ENCODE measurements around the gene KRT82. TPM values are rescaled to one million over a fixed set of nuclear protein-coding genes. Genes with fewer than 3 reads are reported as not detected.

The KRT82 gene
- total RNA-seq, 4 donors from 2014 or later, result 1.3 to 40.7 (median 7.6) TPM

GRCh38 chr12:52428121-52428520 is 22.0 kb upstream of the KRT82 start:
- TF ChIP-seq POLR2AphosphoS5 (IDR thresholded peaks at IDR 0.05), result no peak
- no peak for TF ChIP-seq POLR2A (IDR thresholded peaks at IDR 0.05)
- TF ChIP-seq CTCF (IDR thresholded peaks at IDR 0.05), result no peak
- TF ChIP-seq EP300 (IDR thresholded peaks at IDR 0.05), result no peak
- Histone ChIP-seq H3K4me1 (peaks cover 7% of the 10 kb centered on the region), H3K27me3 (peaks cover 24% of the 10 kb centered on the region), H3K4me3 (no peak overlapping the region), H3K9me3 (no peaks in the 10 kb centered on the region), H3K36me3 (no peaks in the 10 kb centered on the region), H3K27ac (no peak overlapping the region)
- WGBS, result 87% methylated on average over 10 of the region's 10 CpGs
- DNase-seq (ENCODE audit: low spot score in 2 of 2), result no peak

DNA sequence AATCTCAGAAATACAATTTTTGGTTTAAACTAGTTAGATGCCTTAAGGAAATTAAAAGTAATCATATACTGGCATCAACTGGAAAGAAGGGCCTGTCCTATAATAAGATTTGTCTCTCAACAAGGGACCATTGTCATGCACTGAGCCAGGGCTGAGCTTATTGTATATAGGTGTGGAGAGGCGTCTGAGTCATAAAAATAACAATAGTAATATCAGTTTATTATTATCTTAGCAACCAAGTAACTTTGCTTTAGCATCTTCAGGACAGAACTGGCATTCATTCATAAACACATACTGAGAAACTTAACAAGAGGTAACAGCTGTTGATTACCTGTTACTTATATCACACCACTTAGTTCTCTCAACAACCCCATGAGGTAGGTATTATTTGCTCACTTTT is 20.9 kb upstream of the KRT82 start:
- Histone ChIP-seq H3K4me1 (peaks cover 7% of the 10 kb centered on the region), H3K9me3 (no peaks in the 10 kb centered on the region), H3K36me3 (no peaks in the 10 kb centered on the region), H3K4me3 (no peak overlapping the region), H3K27me3 (peaks cover 19% of the 10 kb centered on the region), H3K27ac (no peak overlapping the region)
- no peak for DNase-seq (ENCODE audit: low spot score in 2 of 2)
- whole genome bisulfite sequencing, result 74% methylated on average over 1 of the region's 1 CpG
- TF ChIP-seq POLR2A (IDR thresholded peaks at IDR 0.05), result no peak
- TF ChIP-seq CTCF (IDR thresholded peaks at IDR 0.05), result no peak
- no peak for TF ChIP-seq EP300 (IDR thresholded peaks at IDR 0.05)
- no peak for TF ChIP-seq POLR2AphosphoS5 (IDR thresholded peaks at IDR 0.05)

- H3K9me3 ChIP-seq, result no peaks in the 10 kb centered on the region
- 70% methylated on average over 2 of the region's 2 CpGs for WGBS
- no peak overlapping the region for H3K4me3 ChIP-seq
These were observed 19.9 kb upstream of the KRT82 start for GRCh38 chr12:52426034-52426433.

DNA sequence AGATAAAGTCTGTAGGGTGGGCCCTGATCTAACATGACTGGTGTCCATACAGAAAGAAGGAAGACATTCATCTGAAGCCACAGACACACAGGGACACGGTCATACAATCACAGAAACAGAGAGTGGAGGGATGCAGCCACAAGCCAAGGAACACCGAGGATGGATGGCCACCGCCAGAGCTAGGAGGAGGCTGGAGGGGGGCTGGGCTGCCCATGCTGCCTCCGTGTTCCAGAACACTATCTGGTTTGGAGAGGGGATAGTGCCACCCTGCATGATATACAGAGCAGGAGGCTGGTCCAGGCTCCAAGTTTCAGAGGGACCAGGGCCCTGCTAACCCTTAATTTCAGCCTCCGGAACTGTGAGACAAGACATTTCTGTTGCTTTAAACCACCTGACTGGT is 19.3 kb upstream of the KRT82 start:
- TF ChIP-seq EP300 (IDR thresholded peaks at IDR 0.05) (no peak), POLR2A (IDR thresholded peaks at IDR 0.05) (no peak), CTCF (IDR thresholded peaks at IDR 0.05) (no peak), POLR2AphosphoS5 (IDR thresholded peaks at IDR 0.05) (no peak)
- Histone ChIP-seq H3K4me3 (no peak overlapping the region), H3K27me3 (peaks cover 19% of the 10 kb centered on the region), H3K9me3 (no peaks in the 10 kb centered on the region), H3K4me1 (peaks cover 7% of the 10 kb centered on the region), H3K36me3 (no peaks in the 10 kb centered on the region), H3K27ac (no peak overlapping the region)
- WGBS, result 90% methylated on average over 4 of the region's 5 CpGs
- no peak for DNase-seq (ENCODE audit: low spot score in 2 of 2)

More at GRCh38 chr12:52426034-52426433, 19.9 kb upstream of the KRT82 start:
- Histone ChIP-seq H3K27ac (no peak overlapping the region), H3K4me1 (peaks cover 7% of the 10 kb centered on the region), H3K27me3 (peaks cover 19% of the 10 kb centered on the region), H3K36me3 (no peaks in the 10 kb centered on the region)
- TF ChIP-seq POLR2A (IDR thresholded peaks at IDR 0.05), result no peak
- no peak for TF ChIP-seq EP300 (IDR thresholded peaks at IDR 0.05)
- TF ChIP-seq POLR2AphosphoS5 (IDR thresholded peaks at IDR 0.05), result no peak
- no peak for TF ChIP-seq CTCF (IDR thresholded peaks at IDR 0.05)
- no peak for DNase-seq (ENCODE audit: low spot score in 2 of 2)

- Histone ChIP-seq H3K4me3 (no peak overlapping the region), H3K27me3 (peaks cover 10% of the 10 kb centered on the region), H3K27ac (no peak overlapping the region), H3K4me1 (peaks cover 7% of the 10 kb centered on the region), H3K9me3 (no peaks in the 10 kb centered on the region), H3K36me3 (no peaks in the 10 kb centered on the region)
- no peak for TF ChIP-seq CTCF (IDR thresholded peaks at IDR 0.05)
- no peak for TF ChIP-seq POLR2AphosphoS5 (IDR thresholded peaks at IDR 0.05)
- no peak for TF ChIP-seq POLR2A (IDR thresholded peaks at IDR 0.05)
- no peak for TF ChIP-seq EP300 (IDR thresholded peaks at IDR 0.05)
- DNase-seq (ENCODE audit: low spot score in 2 of 2), result no peak
- 60% methylated on average over 11 of the region's 11 CpGs for WGBS
These were observed 17.7 kb upstream of the KRT82 start for GRCh38 chr12:52423661-52424500.

Data from suprapubic skin (tissue), 4 donors.